T-cell (primary cell): Measurements from ENCODE around the gene NUP188. TPM values are rescaled to one million over a fixed set of nuclear protein-coding genes. Genes with fewer than 3 reads are reported as not detected.
"Not testable (repeated sequence)": the region's sequence is repeated elsewhere in the genome, so short reads cannot be mapped to it uniquely, and the experiment has no call there.

Experiments used
- ATAC-seq, 4 experiments: fragments of 200-7000 bp in 3 of 4; fragments of 150-1000 bp in 1 of 4; cut with Tn5 transposase; replicated peaks in 1 of 4; 1 replicate in 3 of 4; 2 replicates in 1 of 4; pipeline ENCODE4 v1.10.0; 2021; ENCODE audit warnings: moderate library complexity in 3 of 4, mild to moderate bottlenecking in 2 of 4, moderate number of reproducible peaks in 1 of 4
- CTCF ChIA-PET, 2 donors: fragments of 300-600 bp; sonication (Branson Sonifier 250); formaldehyde crosslinking; loops; one replicate each; lab custom pipeline; 2022; ENCODE audit warnings: antibody characterized with exemption in 2 of 2; lab: Charles Lee
- POLR2A ChIA-PET, 2 donors: fragments of 300-600 bp; sonication (Branson Sonifier 250); formaldehyde crosslinking; loops; one replicate each; lab custom pipeline; 2022; ENCODE audit warnings: antibody characterized with exemption in 2 of 2; lab: Charles Lee
- DNase-seq, 35 experiments: peaks; one replicate each; pipeline versions ENCODE4 v3.0.0 to v3.0.0-alpha.2; 2013 to 2023
- H3K27ac ChIP-seq: one replicate; pipeline ENCODE4 v1.5.1; 2013; ENCODE audit warnings: low read length
- H3K27me3 ChIP-seq, 2 experiments: replicated peaks in 1 of 2; 1 replicate in 1 of 2; 2 replicates in 1 of 2; pipeline versions ENCODE4 v1.6.1 to v1.7.0; 2013; ENCODE audit warnings: low read length in 1 of 2, mixed read lengths in 1 of 2; ENCODE audit not compliant: control insufficient read depth in 2 of 2, insufficient read depth in 2 of 2; ENCODE audit errors: extremely low read depth in 1 of 2
- H3K36me3 ChIP-seq, 2 donors: 1 replicate in 1 of 2; 2 replicates in 1 of 2; pipeline versions ENCODE4 v1.6.1 to v1.7.0; 2013; ENCODE audit warnings: low read length in 1 of 2; ENCODE audit not compliant: control insufficient read depth in 2 of 2, insufficient read depth in 1 of 2; ENCODE audit errors: extremely low read depth in 1 of 2
- H3K4me1 ChIP-seq, 2 experiments: 1 replicate in 1 of 2; 2 replicates in 1 of 2; pipeline versions ENCODE4 v1.6.1 to v1.7.0; 2013; ENCODE audit warnings: low read length in 2 of 2, mixed read lengths in 1 of 2; ENCODE audit not compliant: insufficient read depth in 2 of 2, control insufficient read depth in 1 of 2; ENCODE audit errors: extremely low read depth in 1 of 2
- H3K4me3 ChIP-seq, 2 donors: 1 replicate in 1 of 2; 2 replicates in 1 of 2; pipeline versions ENCODE4 v1.5.1 to v1.7.0; 2013; ENCODE audit warnings: mild to moderate bottlenecking in 2 of 2, low read length in 1 of 2, moderate library complexity in 1 of 2; ENCODE audit not compliant: control insufficient read depth in 1 of 2; ENCODE audit errors: extremely low read depth in 1 of 2
- H3K9me3 ChIP-seq: 2 replicates; pipeline ENCODE4 v1.7.0; 2013
- H3K27ac Mint-ChIP-seq, 2 donors: one replicate each; pipeline ENCODE4 v1.8.0; 2020 to 2021; ENCODE audit warnings: mild to moderate bottlenecking in 2 of 2, mixed read lengths in 2 of 2
- H3K27me3 Mint-ChIP-seq, 2 donors: one replicate each; pipeline ENCODE4 v1.8.0; 2021 to 2022; ENCODE audit warnings: mixed read lengths in 2 of 2
- H3K36me3 Mint-ChIP-seq: one replicate; pipeline ENCODE4 v1.8.0; 2021; ENCODE audit warnings: mixed read lengths
- H3K4me1 Mint-ChIP-seq, 3 donors: one replicate each; pipeline ENCODE4 v1.8.0; 2020 to 2022; ENCODE audit warnings: mixed read lengths in 3 of 3, mild to moderate bottlenecking in 1 of 3
- H3K4me3 Mint-ChIP-seq, 3 donors: one replicate each; pipeline ENCODE4 v1.8.0; 2020 to 2022; ENCODE audit warnings: mild to moderate bottlenecking in 3 of 3, mixed read lengths in 3 of 3, moderate library complexity in 3 of 3
- H3K9me3 Mint-ChIP-seq, 3 donors: one replicate each; pipeline ENCODE4 v1.8.0; 2020 to 2022; ENCODE audit warnings: mixed read lengths in 3 of 3
- WGBS: methylation state at CpG from one replicate; pipeline ENCODE4 v1.1.5; 2013; ENCODE audit warnings: missing lambda C conversion rate; ENCODE audit not compliant: insufficient coverage; 5-methylcytosine and 5-hydroxymethylcytosine counted together
- total RNA-seq, 35 experiments: library from RNA in 6 of 35; stranded (reverse) in 6 of 35; fragments of 120-200 nt in 1 of 35; gene quantifications; one replicate each; pipeline versions ENCODE4 v1.2.1 to v1.2.4 and lab custom pipeline; 2013 to 2026

Gene NUP188
- total RNA-seq, 5 donors from 2014 or later (not counting 1 experiment from before 2014, with no cell fraction given) = 51.0 to 78.4 (median 71.3) TPM

- POLR2A ChIA-PET = no interaction called here
These were observed 775 bp upstream of the NUP188 start for GRCh38 chr9:128946571-128947276.

GRCh38 chr9:128947277-128947526 lies 297 bp upstream of the NUP188 start:
- 0% methylated on average over 20 of the region's 20 CpGs for WGBS
- ATAC-seq (no peak), DNase-seq (no peak)
- H3K9me3 Mint-ChIP-seq = no peaks in the 10 kb centered on the region
- Histone ChIP-seq H3K27me3 (no peaks in the 10 kb centered on the region), H3K9me3 (no peaks in the 10 kb centered on the region), H3K36me3 (peaks cover 6 to 19% of the 10 kb centered on the region in 2 donors), H3K4me1 (peaks cover 10 to 29% of the 10 kb centered on the region in 2 experiments), H3K4me3 (peak overlapping the region; percentile 80 to 98), H3K27ac (peak overlapping the region; percentile 69)
- H3K27ac Mint-ChIP-seq = peak overlapping the region; percentile 93 to 97
- peaks cover 9% of the 10 kb centered on the region for H3K36me3 Mint-ChIP-seq
- peak overlapping the region; percentile 96 to 99 (median 96) for H3K4me3 Mint-ChIP-seq
- POLR2A ChIA-PET = no interaction called here
- CTCF ChIA-PET = no interaction called here
- no peaks in the 10 kb centered on the region for H3K27me3 Mint-ChIP-seq
- peaks cover 25 to 36% (median 35%) of the 10 kb centered on the region in 3 donors for H3K4me1 Mint-ChIP-seq

More at GRCh38 chr9:128946571-128947276, 775 bp upstream of the NUP188 start:
- H3K9me3 ChIP-seq = no peaks in the 10 kb centered on the region
- 37% methylated on average over 24 of the region's 30 CpGs for WGBS
- peaks cover 10 to 29% of the 10 kb centered on the region in 2 experiments for H3K4me1 ChIP-seq
- peak in 5 of 35 experiments; percentile 5 to 17 (median 16) for DNase-seq
- Mint-ChIP-seq H3K9me3 (no peaks in the 10 kb centered on the region), H3K36me3 (peaks cover 9% of the 10 kb centered on the region), H3K27ac (peak overlapping the region; percentile 93 to 97), H3K27me3 (no peaks in the 10 kb centered on the region), H3K4me3 (peak overlapping the region; percentile 96 to 99 (median 96)), H3K4me1 (peaks cover 25 to 36% (median 35%) of the 10 kb centered on the region in 3 donors)
- H3K36me3 ChIP-seq = peaks cover 6 to 17% of the 10 kb centered on the region in 2 donors
- no peaks in the 10 kb centered on the region for H3K27me3 ChIP-seq
- peak overlapping the region; percentile 80 to 98 for H3K4me3 ChIP-seq
- CTCF ChIA-PET = no interaction called here
- H3K27ac ChIP-seq = peak overlapping the region; percentile 69
- peak; percentile 13 to 29 (median 18) for ATAC-seq

- H3K9me3 ChIP-seq, H3K27ac Mint-ChIP-seq, H3K4me3 ChIP-seq, H3K4me3 Mint-ChIP-seq, H3K27me3 Mint-ChIP-seq, H3K4me1 ChIP-seq, H3K27me3 ChIP-seq, DNase-seq, H3K9me3 Mint-ChIP-seq, H3K4me1 Mint-ChIP-seq, H3K27ac ChIP-seq, ATAC-seq: not testable (repeated sequence)
- H3K36me3 ChIP-seq = peaks cover 0 to 58% of the 10 kb centered on the region in 2 donors
- no CpG with 5 or more reads among the region's 9 CpGs for WGBS
- ChIA-PET CTCF (interaction anchor here in 1 of 2 donors (0.7 kb wide), 1 partner anchor 156 kb away, joined by 4 read pairs; no protein-coding TSS in a partner anchor), POLR2A (interaction anchor here in 1 of 2 donors (0.7 kb wide), 1 partner anchor 376 kb away, joined by 4 read pairs; no protein-coding TSS in a partner anchor)
- H3K36me3 Mint-ChIP-seq = peaks cover 42% of the 10 kb centered on the region
These were observed 13.9 kb downstream of the NUP188 start for GRCh38 chr9:128961403-128961802.

- Mint-ChIP-seq H3K36me3 (peaks cover 56% of the 10 kb centered on the region), H3K4me3 (no peak overlapping the region), H3K27ac (no peak overlapping the region), H3K9me3 (no peaks in the 10 kb centered on the region), H3K4me1 (no peaks in the 10 kb centered on the region), H3K27me3 (no peaks in the 10 kb centered on the region)
- ChIA-PET POLR2A (no interaction called here), CTCF (no interaction called here)
- Histone ChIP-seq H3K36me3 (peaks cover 0 to 71% of the 10 kb centered on the region in 2 donors), H3K27ac (no peak overlapping the region), H3K4me1 (no peaks in the 10 kb centered on the region), H3K9me3 (no peaks in the 10 kb centered on the region), H3K27me3 (no peaks in the 10 kb centered on the region), H3K4me3 (no peak overlapping the region)
- DNase-seq (no peak), ATAC-seq (no peak)
- WGBS = 100% methylated on average over 4 of the region's 5 CpGs
These were observed 22.0 kb downstream of the NUP188 start for GRCh38 chr9:128969491-128969890.

GRCh38 chr9:128972956-128973355 lies 25.5 kb downstream of the NUP188 start:
- peaks cover 63% of the 10 kb centered on the region for H3K36me3 Mint-ChIP-seq
- no peak for ATAC-seq
- H3K9me3 ChIP-seq = no peaks in the 10 kb centered on the region
- no peak for DNase-seq
- H3K4me1 Mint-ChIP-seq = no peaks in the 10 kb centered on the region
- WGBS = no CpG with 5 or more reads among the region's 4 CpGs
- no peak overlapping the region for H3K4me3 ChIP-seq
- H3K4me1 ChIP-seq = no peaks in the 10 kb centered on the region
- H3K27ac ChIP-seq = no peak overlapping the region
- H3K9me3 Mint-ChIP-seq = no peaks in the 10 kb centered on the region
- CTCF ChIA-PET = no interaction called here
- H3K27ac Mint-ChIP-seq = no peak overlapping the region
- peaks cover 14 to 78% of the 10 kb centered on the region in 2 donors for H3K36me3 ChIP-seq
- H3K4me3 Mint-ChIP-seq = no peak overlapping the region
- no peaks in the 10 kb centered on the region for H3K27me3 Mint-ChIP-seq
- H3K27me3 ChIP-seq = no peaks in the 10 kb centered on the region
- POLR2A ChIA-PET = interaction anchor here in 1 of 2 donors (0.6 kb wide), 1 partner anchor 280 kb away, joined by 6 read pairs; no protein-coding TSS in a partner anchor

- Histone ChIP-seq H3K27me3 (no peaks in the 10 kb centered on the region), H3K9me3 (no peaks in the 10 kb centered on the region), H3K36me3 (peaks cover 19 to 80% of the 10 kb centered on the region in 2 donors), H3K4me3 (no peak overlapping the region), H3K4me1 (no peaks in the 10 kb centered on the region), H3K27ac (no peak overlapping the region)
- WGBS = no CpG with 5 or more reads among the region's 3 CpGs
- ChIA-PET CTCF (no interaction called here), POLR2A (no interaction called here)
- no peaks in the 10 kb centered on the region for H3K9me3 Mint-ChIP-seq
- DNase-seq (no peak), ATAC-seq (no peak)
- peaks cover 64% of the 10 kb centered on the region for H3K36me3 Mint-ChIP-seq
- no peaks in the 10 kb centered on the region for H3K27me3 Mint-ChIP-seq
- H3K27ac Mint-ChIP-seq = no peak overlapping the region
- no peaks in the 10 kb centered on the region for H3K4me1 Mint-ChIP-seq
- H3K4me3 Mint-ChIP-seq = no peak overlapping the region
These were observed 31.6 kb downstream of the NUP188 start for GRCh38 chr9:128979111-128979510.
